BE2C (cell line): Measurements from ENCODE around the gene ICOSLG.
"Not testable (repeated sequence)": the region's sequence is repeated elsewhere in the genome, so short reads cannot be mapped to it uniquely, and the experiment has no call there.

Experiments used
- DNase-seq: peaks from one replicate; pipeline ENCODE4 v3.0.0-alpha.2; 2020
- H3K27me3 ChIP-seq: fragments of 250-450 bp; sonication (Bioruptor Pico); 2 replicates; pipeline ENCODE4 v1.5.1; 2020; ENCODE audit warnings: mild to moderate bottlenecking
- H3K36me3 ChIP-seq: fragments of 250-450 bp; sonication (Bioruptor Pico); 2 replicates; pipeline ENCODE4 v1.5.1; 2020; ENCODE audit warnings: mild to moderate bottlenecking
- H3K4me1 ChIP-seq: fragments of 250-450 bp; sonication (Bioruptor Pico); 2 replicates; pipeline ENCODE4 v1.5.1; 2020
- H3K4me3 ChIP-seq: 2 replicates; pipeline ENCODE4 v1.5.1; 2011; ENCODE audit warnings: low read depth, low read length
- H3K9me3 ChIP-seq: fragments of 250-450 bp; sonication (Bioruptor Pico); 2 replicates; pipeline ENCODE4 v1.5.1; 2020
- TF ChIP-seq, protein P1 (sequence below): IDR thresholded peaks from 2 replicates; pipeline ENCODE4 v1.5.1; 2012; ENCODE audit warnings: mild to moderate bottlenecking, low read depth, low read length

ICOSLG gene

GRCh38 chr21:44207860-44208646 is 32.7 kb downstream of the ICOSLG start:
- not testable (repeated sequence) for H3K27me3 ChIP-seq, H3K4me3 ChIP-seq, DNase-seq, H3K9me3 ChIP-seq, H3K4me1 ChIP-seq, H3K36me3 ChIP-seq

- DNase-seq, H3K27me3 ChIP-seq, H3K9me3 ChIP-seq, H3K4me1 ChIP-seq, H3K4me3 ChIP-seq, H3K36me3 ChIP-seq: not testable (repeated sequence)
These were observed 33.8 kb downstream of the ICOSLG start for GRCh38 chr21:44206698-44207676.

DNA sequence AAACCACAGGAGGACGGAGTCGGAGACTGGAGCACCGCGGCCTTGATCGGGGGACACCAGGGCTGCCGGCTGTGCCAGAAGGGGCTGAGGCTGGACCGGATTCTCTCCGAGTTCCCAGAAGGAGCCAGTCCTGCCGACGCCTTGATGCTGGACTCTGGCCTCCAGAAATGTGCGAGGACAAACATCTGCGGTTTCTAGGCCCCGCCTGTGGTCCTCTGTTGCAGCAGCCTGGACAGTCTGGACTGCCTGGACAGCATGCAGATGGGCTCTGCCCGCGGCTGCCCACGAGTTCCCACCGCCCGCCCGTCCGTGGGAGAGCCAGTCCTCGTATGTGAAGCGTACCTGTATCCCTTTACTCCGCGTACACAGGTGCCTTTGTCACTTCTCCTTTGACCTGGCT is 34.6 kb downstream of the ICOSLG start:
- H3K4me1 ChIP-seq, H3K36me3 ChIP-seq, H3K27me3 ChIP-seq, H3K9me3 ChIP-seq, H3K4me3 ChIP-seq, DNase-seq: not testable (repeated sequence)

GRCh38 chr21:44202590-44203299 is 38.0 kb downstream of the ICOSLG start:
- not testable (repeated sequence) for H3K4me1 ChIP-seq, H3K9me3 ChIP-seq, H3K27me3 ChIP-seq, H3K36me3 ChIP-seq, H3K4me3 ChIP-seq, DNase-seq

DNA sequence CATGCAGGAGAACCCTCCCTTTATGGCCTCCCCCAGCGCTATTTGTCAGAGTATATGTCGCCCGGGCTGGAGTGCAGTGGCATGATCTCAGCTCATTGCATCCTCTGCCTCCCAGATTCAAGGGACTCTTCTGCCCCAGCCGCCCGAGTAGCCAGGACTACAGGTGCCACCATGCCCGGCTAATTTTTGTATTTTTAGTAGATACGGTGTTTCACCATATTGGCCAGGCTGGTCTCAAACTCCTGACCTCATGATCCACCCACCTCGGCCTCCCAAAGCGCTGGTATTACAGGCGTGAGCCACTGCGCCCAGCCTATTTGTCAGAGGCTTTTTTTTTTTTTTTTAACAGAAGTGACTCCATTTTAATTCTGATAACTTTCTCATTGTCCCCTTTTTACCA is 40.7 kb downstream of the ICOSLG start:
- H3K4me3 ChIP-seq, H3K27me3 ChIP-seq, DNase-seq, H3K4me1 ChIP-seq, H3K36me3 ChIP-seq, H3K9me3 ChIP-seq: not testable (repeated sequence)

GRCh38 chr21:44199448-44199847 is 41.3 kb downstream of the ICOSLG start:
- Histone ChIP-seq H3K4me3 (no peak overlapping the region), H3K27me3 (no peaks in the 10 kb centered on the region), H3K36me3 (no peaks in the 10 kb centered on the region), H3K9me3 (no peaks in the 10 kb centered on the region), H3K4me1 (no peaks in the 10 kb centered on the region)
- DNase-seq, result peak; percentile 2
- TF ChIP-seq, protein P1, sequence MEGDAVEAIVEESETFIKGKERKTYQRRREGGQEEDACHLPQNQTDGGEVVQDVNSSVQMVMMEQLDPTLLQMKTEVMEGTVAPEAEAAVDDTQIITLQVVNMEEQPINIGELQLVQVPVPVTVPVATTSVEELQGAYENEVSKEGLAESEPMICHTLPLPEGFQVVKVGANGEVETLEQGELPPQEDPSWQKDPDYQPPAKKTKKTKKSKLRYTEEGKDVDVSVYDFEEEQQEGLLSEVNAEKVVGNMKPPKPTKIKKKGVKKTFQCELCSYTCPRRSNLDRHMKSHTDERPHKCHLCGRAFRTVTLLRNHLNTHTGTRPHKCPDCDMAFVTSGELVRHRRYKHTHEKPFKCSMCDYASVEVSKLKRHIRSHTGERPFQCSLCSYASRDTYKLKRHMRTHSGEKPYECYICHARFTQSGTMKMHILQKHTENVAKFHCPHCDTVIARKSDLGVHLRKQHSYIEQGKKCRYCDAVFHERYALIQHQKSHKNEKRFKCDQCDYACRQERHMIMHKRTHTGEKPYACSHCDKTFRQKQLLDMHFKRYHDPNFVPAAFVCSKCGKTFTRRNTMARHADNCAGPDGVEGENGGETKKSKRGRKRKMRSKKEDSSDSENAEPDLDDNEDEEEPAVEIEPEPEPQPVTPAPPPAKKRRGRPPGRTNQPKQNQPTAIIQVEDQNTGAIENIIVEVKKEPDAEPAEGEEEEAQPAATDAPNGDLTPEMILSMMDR, result no peak

GRCh38 chr21:44197156-44197516 is 43.6 kb downstream of the ICOSLG start:
- not testable (repeated sequence) for H3K4me1 ChIP-seq, H3K27me3 ChIP-seq, H3K4me3 ChIP-seq, DNase-seq, H3K36me3 ChIP-seq, H3K9me3 ChIP-seq

GRCh38 chr21:44196212-44197155 is 44.3 kb downstream of the ICOSLG start:
- DNase-seq, H3K36me3 ChIP-seq, H3K27me3 ChIP-seq, H3K4me3 ChIP-seq, H3K4me1 ChIP-seq, H3K9me3 ChIP-seq: not testable (repeated sequence)

DNA sequence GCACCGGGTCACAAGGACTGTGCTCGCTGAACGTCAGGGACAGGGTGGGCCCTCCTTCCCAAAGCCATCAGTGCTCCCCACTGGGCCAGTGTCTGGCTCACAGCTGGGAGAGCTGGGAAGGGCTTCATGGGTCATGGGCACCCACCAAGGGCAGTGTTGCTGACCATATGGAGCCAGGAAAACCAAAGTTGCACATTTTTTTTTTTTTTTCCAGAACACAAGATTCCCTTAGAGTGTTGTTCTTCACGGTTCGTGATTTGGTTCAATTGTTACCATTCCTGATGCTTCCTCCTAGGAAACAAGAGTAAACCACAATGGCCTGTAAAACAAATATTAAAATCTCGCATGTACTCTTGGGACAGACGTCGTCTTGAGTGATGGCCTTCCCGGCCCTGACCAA is 45.9 kb downstream of the ICOSLG start:
- H3K9me3 ChIP-seq, H3K4me3 ChIP-seq, H3K36me3 ChIP-seq, H3K27me3 ChIP-seq, H3K4me1 ChIP-seq, DNase-seq: not testable (repeated sequence)

- not testable (repeated sequence) for DNase-seq, H3K27me3 ChIP-seq, H3K4me3 ChIP-seq, H3K4me1 ChIP-seq, H3K9me3 ChIP-seq, H3K36me3 ChIP-seq
These were observed 46.3 kb downstream of the ICOSLG start for GRCh38 chr21:44194451-44194850.

GRCh38 chr21:44193108-44193507 is 47.6 kb downstream of the ICOSLG start:
- not testable (repeated sequence) for DNase-seq, H3K4me3 ChIP-seq, H3K36me3 ChIP-seq

DNA sequence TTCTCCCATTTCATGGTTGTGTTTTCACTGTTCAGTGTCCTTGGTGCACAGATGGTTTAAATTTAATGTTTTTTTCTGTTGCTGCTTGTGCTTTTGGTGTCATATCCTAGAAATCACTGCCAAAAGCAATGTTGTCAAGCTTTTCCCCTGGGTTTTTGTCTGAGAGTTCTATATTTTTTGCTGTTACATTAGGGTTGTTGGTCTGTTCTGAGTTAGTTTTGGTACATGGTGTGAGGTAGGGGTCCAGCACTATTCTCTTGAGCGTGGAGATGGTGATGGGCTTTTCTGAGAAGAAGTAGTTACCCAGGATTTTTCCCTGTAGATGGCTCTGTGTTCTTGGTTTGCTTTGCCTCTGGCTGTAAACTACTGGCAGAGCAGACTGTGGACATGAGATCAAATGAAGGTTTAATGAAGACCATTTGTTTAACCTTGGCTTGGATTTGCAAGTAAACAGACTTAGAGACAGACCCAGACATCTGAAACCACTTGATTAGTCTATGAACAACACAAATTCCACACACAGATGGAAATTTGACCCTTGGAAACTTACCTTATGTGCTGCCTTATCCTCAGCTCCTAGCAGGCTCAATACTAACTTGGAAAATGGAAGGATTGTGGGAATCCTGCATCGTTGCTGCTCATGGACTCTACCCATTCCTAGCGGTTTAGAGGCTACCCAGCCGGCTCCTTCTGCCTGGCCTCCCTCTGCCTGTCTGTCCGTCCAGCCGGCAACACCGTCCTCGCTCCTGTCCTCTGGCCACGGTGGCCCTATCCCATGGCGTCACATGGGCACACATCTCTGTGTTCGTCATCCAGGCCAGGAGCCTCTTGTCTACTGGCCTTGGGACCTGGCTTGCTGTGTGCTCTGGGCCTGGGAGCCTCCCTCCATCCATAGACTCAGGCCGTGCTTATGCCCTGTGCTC is 50.1 kb downstream of the ICOSLG start:
- DNase-seq, H3K4me1 ChIP-seq, H3K27me3 ChIP-seq, H3K9me3 ChIP-seq, H3K36me3 ChIP-seq, H3K4me3 ChIP-seq: not testable (repeated sequence)

More at GRCh38 chr21:44193108-44193507, 47.6 kb downstream of the ICOSLG start:
- H3K9me3 ChIP-seq, H3K27me3 ChIP-seq, H3K4me1 ChIP-seq: not testable (repeated sequence)

GRCh38 chr21:44184862-44185261 is 55.9 kb downstream of the ICOSLG start:
- not testable (repeated sequence) for H3K4me3 ChIP-seq

More at GRCh38 chr21:44184862-44185261, 55.9 kb downstream of the ICOSLG start:
- not testable (repeated sequence) for H3K36me3 ChIP-seq, H3K9me3 ChIP-seq, DNase-seq, H3K4me1 ChIP-seq, H3K27me3 ChIP-seq
